ENCODE results near the gene MEI1. TPM values are rescaled to one million over a fixed set of nuclear protein-coding genes. Genes with fewer than 3 reads are reported as not detected.
A peak's percentile ranks its signal among the peaks of the same experiment; 100 is the strongest.

MEI1 gene
- total RNA-seq, 1 experiment from 2014 or later = 4.9 TPM

DNA sequence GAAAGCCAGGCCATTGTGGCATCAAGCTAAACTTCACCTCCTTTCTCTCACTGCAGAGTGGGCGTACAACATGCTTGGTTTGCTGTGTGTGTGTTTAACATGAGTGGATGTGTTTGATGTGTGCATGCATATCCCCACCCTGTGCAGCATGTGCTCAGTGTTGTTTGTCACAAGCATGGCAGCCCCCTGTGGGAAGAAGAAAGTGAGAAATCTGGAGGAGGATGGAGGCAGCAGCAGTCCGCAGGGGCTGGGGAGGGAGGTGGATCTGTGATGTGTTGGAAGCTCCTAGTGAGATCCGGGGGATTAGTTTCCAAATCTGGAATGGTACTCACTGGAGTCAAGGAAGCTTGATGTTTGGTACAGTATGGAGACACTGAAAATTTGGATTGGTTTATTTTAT is 77.1 kb downstream of the MEI1 start:
- no peaks in the 10 kb centered on the region for H3K9me3 ChIP-seq (ENCODE audit: low read length)
- H3K27me3 ChIP-seq (ENCODE audit: low read length) = no peaks in the 10 kb centered on the region
- H3K4me1 ChIP-seq (ENCODE audit: low read length) = peaks cover 15% of the 10 kb centered on the region
- H3K9ac ChIP-seq (ENCODE audit: low read length) = peak overlapping the region; percentile 7; the same call in 1 of the 2 replicates
- DNase-seq = no peak
- H3K79me2 ChIP-seq (ENCODE audit: low read length) = no peaks in the 10 kb centered on the region
- H3K4me3 ChIP-seq (ENCODE audit: low read length) = no peak overlapping the region
- no peaks in the 10 kb centered on the region for H3K36me3 ChIP-seq (ENCODE audit: insufficient read depth, low read length)
- no peaks in the 10 kb centered on the region for H3K9me2 ChIP-seq (replicated peaks; ENCODE audit: insufficient read depth, low read length)
- no peak overlapping the region for H3K27ac ChIP-seq (ENCODE audit: low read length)
- H2AFZ ChIP-seq (ENCODE audit: low read length) = no peak overlapping the region
- H4K20me1 ChIP-seq (ENCODE audit: insufficient read depth, low read depth, low read length) = no peaks in the 10 kb centered on the region
- H3K4me2 ChIP-seq (ENCODE audit: low read depth, low read length, poor library complexity, severe bottlenecking) = no peak overlapping the region

DNA sequence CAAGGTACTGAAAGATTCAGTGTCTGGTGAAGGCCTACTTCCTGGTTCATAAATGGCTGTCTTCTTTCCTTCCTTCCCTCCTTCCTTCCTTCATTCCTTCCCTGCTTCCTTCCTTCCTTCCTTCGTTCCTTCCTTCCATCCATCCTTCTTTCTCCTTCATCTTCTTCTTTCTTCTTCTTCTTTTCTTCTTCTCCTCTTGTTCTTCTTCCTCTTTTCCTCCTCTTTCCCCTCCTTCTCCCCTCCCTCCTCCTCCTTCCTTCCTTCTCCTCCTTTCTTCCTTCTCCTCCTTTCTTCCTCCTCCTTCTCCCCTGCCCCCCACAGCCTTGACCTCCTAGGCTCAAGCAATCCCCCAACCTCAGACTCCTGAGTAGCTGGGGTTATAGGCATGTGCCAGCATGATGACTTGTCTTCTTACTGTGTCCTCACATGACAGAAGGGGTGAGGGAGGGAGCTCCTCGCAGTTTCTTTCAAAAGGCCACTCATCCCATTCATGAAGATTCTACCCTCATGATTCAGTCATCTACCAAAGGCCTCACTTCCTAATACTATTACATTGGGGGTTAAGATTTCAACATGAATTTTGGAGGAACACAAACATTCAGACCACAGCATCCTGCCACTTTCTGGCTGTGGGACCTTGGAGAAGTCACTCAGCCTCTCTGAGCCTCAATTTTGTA is 78.6 kb downstream of the MEI1 start:
- Histone ChIP-seq H3K4me3 (ENCODE audit: low read length) (no peak overlapping the region), H4K20me1 (ENCODE audit: insufficient read depth, low read depth, low read length) (no peaks in the 10 kb centered on the region), H3K27ac (ENCODE audit: low read length) (no peak overlapping the region), H3K9ac (ENCODE audit: low read length) (no peak overlapping the region), H3K9me3 (ENCODE audit: low read length) (no peaks in the 10 kb centered on the region), H3K4me2 (ENCODE audit: low read depth, low read length, poor library complexity, severe bottlenecking) (no peak overlapping the region), H3K79me2 (ENCODE audit: low read length) (no peaks in the 10 kb centered on the region), H3K36me3 (ENCODE audit: insufficient read depth, low read length) (no peaks in the 10 kb centered on the region), H2AFZ (ENCODE audit: low read length) (no peak overlapping the region), H3K27me3 (ENCODE audit: low read length) (no peaks in the 10 kb centered on the region), H3K4me1 (ENCODE audit: low read length) (peaks cover 25% of the 10 kb centered on the region), H3K9me2 (replicated peaks; ENCODE audit: insufficient read depth, low read length) (no peaks in the 10 kb centered on the region)
- DNase-seq = no peak

DNA sequence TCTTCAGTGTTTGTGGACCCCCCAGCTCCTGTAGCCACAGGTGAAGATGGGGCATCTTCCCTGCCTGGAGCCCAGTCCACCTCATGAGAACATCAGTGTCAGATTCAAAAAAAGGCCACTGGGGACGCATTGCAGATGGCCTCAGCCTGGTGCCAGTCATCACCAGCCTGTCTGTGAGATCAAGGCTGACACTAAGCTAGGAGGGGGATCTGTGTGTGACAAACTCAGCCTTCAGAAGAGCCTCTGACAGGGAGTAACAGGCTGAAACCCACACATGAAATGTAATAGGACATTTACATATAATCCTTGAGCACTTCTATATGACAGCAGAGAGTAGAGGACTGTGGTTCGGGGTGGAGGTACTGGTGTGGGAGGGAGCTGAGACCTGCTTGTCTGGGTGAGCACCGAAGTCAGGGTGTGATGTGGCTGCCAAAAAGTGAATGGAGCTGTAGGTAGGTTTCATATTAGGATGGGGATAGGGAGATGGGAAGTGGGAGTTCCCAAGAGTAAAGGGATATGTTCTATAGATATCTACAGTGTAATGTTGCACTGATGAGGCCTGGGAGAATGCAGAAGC is 80.7 kb downstream of the MEI1 start:
- H2AFZ ChIP-seq (ENCODE audit: low read length) = no peak overlapping the region; the same call in 1 of the 2 replicates
- H3K9me2 ChIP-seq (replicated peaks; ENCODE audit: insufficient read depth, low read length) = no peaks in the 10 kb centered on the region
- no peaks in the 10 kb centered on the region for H3K9me3 ChIP-seq (ENCODE audit: low read length)
- no peak overlapping the region for H3K4me2 ChIP-seq (ENCODE audit: low read depth, low read length, poor library complexity, severe bottlenecking)
- no peak for DNase-seq
- H4K20me1 ChIP-seq (ENCODE audit: insufficient read depth, low read depth, low read length) = no peaks in the 10 kb centered on the region
- H3K79me2 ChIP-seq (ENCODE audit: low read length) = no peaks in the 10 kb centered on the region
- H3K27me3 ChIP-seq (ENCODE audit: low read length) = no peaks in the 10 kb centered on the region
- peaks cover 25% of the 10 kb centered on the region for H3K4me1 ChIP-seq (ENCODE audit: low read length)
- H3K36me3 ChIP-seq (ENCODE audit: insufficient read depth, low read length) = no peaks in the 10 kb centered on the region
- H3K27ac ChIP-seq (ENCODE audit: low read length) = no peak overlapping the region
- H3K4me3 ChIP-seq (ENCODE audit: low read length) = no peak overlapping the region
- H3K9ac ChIP-seq (ENCODE audit: low read length) = no peak overlapping the region

DNA sequence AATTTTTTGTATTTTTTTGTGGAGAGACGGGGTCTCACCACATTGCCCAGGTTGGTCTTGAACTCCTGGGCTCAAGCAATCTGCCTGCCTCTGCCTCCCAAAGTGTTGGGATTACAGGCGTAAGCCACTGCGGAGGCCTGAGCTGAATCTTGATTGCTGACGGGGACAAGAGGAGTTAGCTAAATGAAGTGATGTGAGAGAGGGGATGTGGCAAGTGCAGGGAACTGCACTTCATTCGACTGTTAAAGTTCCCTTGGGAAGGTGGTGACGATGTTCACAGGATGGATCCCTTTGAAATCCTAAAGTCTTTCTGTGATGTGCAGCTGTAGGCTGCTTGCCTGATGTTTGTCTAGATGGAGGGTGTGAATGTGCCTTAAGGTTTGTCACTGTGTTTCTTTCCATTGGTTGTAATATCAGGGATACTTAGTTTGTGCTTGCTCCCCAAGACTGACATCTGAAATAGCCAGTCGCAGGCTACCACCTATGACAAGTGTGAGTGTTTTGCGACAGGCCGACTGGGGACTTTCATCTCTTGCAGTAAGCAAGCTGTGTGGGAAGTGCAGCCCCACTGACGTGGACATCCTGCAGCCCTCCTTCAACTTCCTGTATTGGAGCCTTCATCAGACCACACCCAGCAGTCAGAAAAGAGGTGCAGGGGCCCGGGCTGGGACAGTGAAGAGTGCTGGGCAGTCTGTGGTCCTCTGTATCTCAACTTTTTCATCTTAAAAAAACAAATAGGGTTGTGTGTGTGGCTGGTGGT is 81.6 kb downstream of the MEI1 start:
- Histone ChIP-seq H3K4me2 (ENCODE audit: low read depth, low read length, poor library complexity, severe bottlenecking) (peak overlapping the region; percentile 44), H3K36me3 (ENCODE audit: insufficient read depth, low read length) (no peaks in the 10 kb centered on the region), H3K27me3 (ENCODE audit: low read length) (no peaks in the 10 kb centered on the region), H3K4me1 (ENCODE audit: low read length) (peaks cover 25% of the 10 kb centered on the region), H3K4me3 (ENCODE audit: low read length) (peak overlapping the region; percentile 36; the same call in 1 of the 2 replicates), H3K79me2 (ENCODE audit: low read length) (no peaks in the 10 kb centered on the region), H3K27ac (ENCODE audit: low read length) (no peak overlapping the region), H4K20me1 (ENCODE audit: insufficient read depth, low read depth, low read length) (no peaks in the 10 kb centered on the region), H3K9me3 (ENCODE audit: low read length) (no peaks in the 10 kb centered on the region), H3K9me2 (replicated peaks; ENCODE audit: insufficient read depth, low read length) (no peaks in the 10 kb centered on the region), H2AFZ (ENCODE audit: low read length) (peak overlapping the region; percentile 79), H3K9ac (ENCODE audit: low read length) (peak overlapping the region; percentile 57)
- peak; percentile 85 for DNase-seq

DNA sequence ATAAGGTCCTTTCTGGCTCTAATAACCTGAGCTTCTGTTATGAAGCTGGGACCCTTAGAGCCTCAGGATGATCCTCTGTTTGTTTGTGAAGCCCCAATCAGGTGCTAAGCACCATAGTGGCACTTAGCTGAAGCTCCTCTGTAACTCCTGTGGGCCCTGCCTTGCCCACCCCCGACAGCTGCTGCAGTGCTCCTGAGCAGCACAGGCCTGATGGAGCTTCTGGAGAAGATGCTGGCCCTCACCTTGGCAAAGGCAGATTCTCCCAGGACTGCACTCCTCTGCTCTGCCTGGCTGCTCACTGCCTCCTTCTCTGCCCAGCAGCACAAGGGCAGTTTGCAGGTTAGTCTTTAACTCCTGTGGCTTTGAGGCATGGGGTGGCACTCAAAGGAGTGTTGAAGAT is 82.2 kb downstream of the MEI1 start:
- H3K79me2 ChIP-seq (ENCODE audit: low read length) = no peaks in the 10 kb centered on the region
- H3K9me2 ChIP-seq (replicated peaks; ENCODE audit: insufficient read depth, low read length) = no peaks in the 10 kb centered on the region
- DNase-seq = no peak
- H3K4me2 ChIP-seq (ENCODE audit: low read depth, low read length, poor library complexity, severe bottlenecking) = peak overlapping the region; percentile 44
- H3K36me3 ChIP-seq (ENCODE audit: insufficient read depth, low read length) = no peaks in the 10 kb centered on the region
- peak overlapping the region; percentile 79 for H2AFZ ChIP-seq (ENCODE audit: low read length)
- no peaks in the 10 kb centered on the region for H3K9me3 ChIP-seq (ENCODE audit: low read length)
- no peaks in the 10 kb centered on the region for H4K20me1 ChIP-seq (ENCODE audit: insufficient read depth, low read depth, low read length)
- H3K27ac ChIP-seq (ENCODE audit: low read length) = no peak overlapping the region
- H3K4me3 ChIP-seq (ENCODE audit: low read length) = peak overlapping the region; percentile 36; the same call in 1 of the 2 replicates
- peaks cover 25% of the 10 kb centered on the region for H3K4me1 ChIP-seq (ENCODE audit: low read length)
- peak overlapping the region; percentile 57 for H3K9ac ChIP-seq (ENCODE audit: low read length)
- no peaks in the 10 kb centered on the region for H3K27me3 ChIP-seq (ENCODE audit: low read length)

DNA sequence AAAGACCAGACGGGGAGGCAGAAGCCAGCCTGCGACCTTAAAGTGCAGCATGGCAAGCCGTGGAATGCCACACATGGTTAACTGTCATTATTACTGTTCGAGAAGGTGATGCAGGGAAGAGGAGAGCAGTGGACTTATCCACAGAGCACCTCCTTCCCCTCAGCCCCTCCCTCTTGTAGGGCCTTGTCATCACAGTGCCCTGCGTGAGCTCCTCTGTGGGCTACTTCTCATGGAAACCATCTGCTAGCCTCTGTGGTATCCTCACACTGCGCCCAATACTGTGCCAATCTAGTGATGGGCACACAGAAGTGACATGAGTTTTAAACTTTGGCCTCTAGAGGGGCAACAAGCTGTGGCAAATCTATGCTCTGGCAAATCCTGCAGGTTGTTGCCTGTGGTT is 83.0 kb downstream of the MEI1 start:
- Histone ChIP-seq H3K27me3 (ENCODE audit: low read length) (no peaks in the 10 kb centered on the region), H2AFZ (ENCODE audit: low read length) (no peak overlapping the region; the same call in 1 of the 2 replicates), H3K36me3 (ENCODE audit: insufficient read depth, low read length) (no peaks in the 10 kb centered on the region), H3K4me2 (ENCODE audit: low read depth, low read length, poor library complexity, severe bottlenecking) (peak overlapping the region; percentile 44), H3K4me3 (ENCODE audit: low read length) (peak overlapping the region; percentile 36; the same call in 1 of the 2 replicates), H3K9me2 (replicated peaks; ENCODE audit: insufficient read depth, low read length) (no peaks in the 10 kb centered on the region), H3K9ac (ENCODE audit: low read length) (no peak overlapping the region), H3K79me2 (ENCODE audit: low read length) (no peaks in the 10 kb centered on the region), H3K9me3 (ENCODE audit: low read length) (no peaks in the 10 kb centered on the region), H3K27ac (ENCODE audit: low read length) (no peak overlapping the region), H4K20me1 (ENCODE audit: insufficient read depth, low read depth, low read length) (no peaks in the 10 kb centered on the region), H3K4me1 (ENCODE audit: low read length) (peaks cover 25% of the 10 kb centered on the region)
- DNase-seq = no peak

DNA sequence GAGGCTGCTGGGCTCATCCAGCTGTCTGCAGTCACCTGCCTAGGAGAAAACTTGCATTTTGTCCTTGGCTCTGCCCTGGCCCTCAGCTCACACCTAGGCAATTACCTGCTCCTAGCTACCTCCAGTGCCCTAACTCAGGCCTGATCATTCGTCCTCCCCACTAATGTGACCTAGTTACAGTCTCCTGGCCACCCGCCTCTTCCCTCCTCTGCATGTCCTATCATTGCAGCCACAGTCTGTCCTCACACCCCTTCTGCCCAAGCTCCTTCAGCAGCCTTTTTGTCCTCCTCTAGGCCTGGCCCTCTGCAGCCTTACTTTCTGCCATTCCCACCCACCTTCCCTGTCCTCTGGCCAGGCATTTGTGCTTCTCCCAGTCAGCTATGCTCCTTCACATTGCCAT is 83.4 kb downstream of the MEI1 start:
- H3K4me3 ChIP-seq (ENCODE audit: low read length) = no peak overlapping the region; the same call in 1 of the 2 replicates
- no peak overlapping the region for H3K27ac ChIP-seq (ENCODE audit: low read length)
- no peak overlapping the region for H3K4me2 ChIP-seq (ENCODE audit: low read depth, low read length, poor library complexity, severe bottlenecking)

DNA sequence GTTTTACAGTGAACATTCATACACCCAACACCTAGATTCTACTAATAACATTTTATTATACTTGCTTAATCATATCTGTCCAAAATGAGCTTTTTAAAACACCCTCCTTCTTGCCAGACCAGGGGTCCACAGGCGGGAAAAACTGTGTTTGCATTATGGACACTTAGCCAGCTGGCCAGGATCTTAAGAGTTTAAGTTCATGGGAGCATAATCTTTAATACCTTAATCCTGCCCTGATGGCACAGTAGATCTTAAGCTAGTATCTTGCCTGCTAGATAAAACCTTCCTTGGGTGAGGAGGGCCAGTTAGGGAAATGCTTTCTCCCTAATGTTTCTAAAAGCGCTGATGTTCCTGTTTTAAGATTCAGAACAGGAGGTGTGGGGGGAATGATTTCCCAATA is 88.0 kb downstream of the MEI1 start:
- H3K4me2 ChIP-seq (ENCODE audit: low read depth, low read length, poor library complexity, severe bottlenecking) = no peak overlapping the region
- no peak overlapping the region for H3K27ac ChIP-seq (ENCODE audit: low read length)
- H3K4me3 ChIP-seq (ENCODE audit: low read length) = no peak overlapping the region
- DNase-seq = no peak
- H3K36me3 ChIP-seq (ENCODE audit: insufficient read depth, low read length) = no peaks in the 10 kb centered on the region
- H2AFZ ChIP-seq (ENCODE audit: low read length) = no peak overlapping the region
- no peaks in the 10 kb centered on the region for H3K79me2 ChIP-seq (ENCODE audit: low read length)
- H3K9me2 ChIP-seq (replicated peaks; ENCODE audit: insufficient read depth, low read length) = no peaks in the 10 kb centered on the region
- H3K9me3 ChIP-seq (ENCODE audit: low read length) = no peaks in the 10 kb centered on the region
- no peaks in the 10 kb centered on the region for H4K20me1 ChIP-seq (ENCODE audit: insufficient read depth, low read depth, low read length)
- no peak overlapping the region for H3K9ac ChIP-seq (ENCODE audit: low read length)
- no peaks in the 10 kb centered on the region for H3K27me3 ChIP-seq (ENCODE audit: low read length)
- no peaks in the 10 kb centered on the region for H3K4me1 ChIP-seq (ENCODE audit: low read length)

More for the DNA sequence above, 83.4 kb downstream of the MEI1 start:
- no peaks in the 10 kb centered on the region for H3K36me3 ChIP-seq (ENCODE audit: insufficient read depth, low read length)
- no peak overlapping the region for H3K9ac ChIP-seq (ENCODE audit: low read length)
- H3K27me3 ChIP-seq (ENCODE audit: low read length) = no peaks in the 10 kb centered on the region
- no peaks in the 10 kb centered on the region for H3K9me2 ChIP-seq (replicated peaks; ENCODE audit: insufficient read depth, low read length)
- no peaks in the 10 kb centered on the region for H3K9me3 ChIP-seq (ENCODE audit: low read length)
- H4K20me1 ChIP-seq (ENCODE audit: insufficient read depth, low read depth, low read length) = no peaks in the 10 kb centered on the region
- H2AFZ ChIP-seq (ENCODE audit: low read length) = no peak overlapping the region; the same call in 1 of the 2 replicates
- DNase-seq = no peak
- no peaks in the 10 kb centered on the region for H3K79me2 ChIP-seq (ENCODE audit: low read length)
- peaks cover 25% of the 10 kb centered on the region for H3K4me1 ChIP-seq (ENCODE audit: low read length)
